Tibial nerve (tissue), 4 donors: ENCODE results near the gene SETD7. TPM values are rescaled to one million over a fixed set of nuclear protein-coding genes. Genes with fewer than 3 reads are reported as not detected.
A peak's percentile ranks its signal among the peaks of the same experiment; 100 is the strongest.

Source experiments
- DNase-seq, 2 donors: peaks; one replicate each; pipeline ENCODE4 v3.0.0-alpha.2; 2019; ENCODE audit warnings: low spot score in 2 of 2
- H3K27ac ChIP-seq, 4 donors: fragments of 200-600 bp; sonication (generic) in 3 of 4; one replicate each; pipeline ENCODE4 v1.5.1; 2017 to 2019; ENCODE audit warnings: mild to moderate bottlenecking in 1 of 4
- H3K27me3 ChIP-seq, 2 donors: fragments of 200-600 bp; sonication (generic) in 1 of 2; one replicate each; pipeline versions ENCODE4 v1.5.1 to v1.6.0; 2017 to 2019
- H3K36me3 ChIP-seq, 3 donors: fragments of 200-600 bp; sonication (generic); one replicate each; pipeline ENCODE4 v1.5.1; 2018 to 2019
- H3K4me1 ChIP-seq, 4 donors: fragments of 200-600 bp; sonication (generic) in 3 of 4; one replicate each; pipeline ENCODE4 v1.5.1; 2017 to 2019
- H3K4me3 ChIP-seq, 4 donors: fragments of 200-600 bp; sonication (generic) in 3 of 4; one replicate each; pipeline ENCODE4 v1.5.1; 2017 to 2019; ENCODE audit warnings: mild to moderate bottlenecking in 1 of 4, moderate library complexity in 1 of 4
- H3K9me3 ChIP-seq, 4 donors: fragments of 200-600 bp; sonication (generic) in 3 of 4; one replicate each; pipeline ENCODE4 v1.5.1; 2017 to 2019
- EP300 ChIP-seq, 2 donors: sonication (generic); formaldehyde crosslinking; IDR thresholded peaks; one replicate each; pipeline ENCODE4 v1.6.1; 2017; ENCODE audit warnings: antibody characterized with exemption in 2 of 2, mild to moderate bottlenecking in 1 of 2
- POLR2A ChIP-seq, 2 donors: fragments of 450-650 bp; IDR thresholded peaks; one replicate each; pipeline ENCODE4 v1.6.1; 2017; ENCODE audit warnings: antibody characterized with exemption in 2 of 2, mild to moderate bottlenecking in 2 of 2, moderate library complexity in 2 of 2
- WGBS, 2 donors: methylation state at CpG; one replicate each; pipeline ENCODE4 v1.1.5; 2018; 5-methylcytosine and 5-hydroxymethylcytosine counted together
- total RNA-seq, 4 donors: library from RNA; depleted of rRNA; stranded (reverse); fragments of >200 nt; gene quantifications; one replicate each; pipeline ENCODE4 v1.1.0, GENCODE V29; 2016
- TF ChIP-seq, protein P1 (sequence below), 5 experiments: fragments of 200-600 bp in 3 of 5; fragments of 450-650 bp in 2 of 5; sonication (generic) in 3 of 5; IDR thresholded peaks; one replicate each; pipeline ENCODE4 v1.5.1; 2016 to 2019; ENCODE audit warnings: antibody characterized with exemption in 5 of 5, mild to moderate bottlenecking in 3 of 5, moderate library complexity in 2 of 5

SETD7 gene
- total RNA-seq, 4 donors from 2014 or later, result 49.2 to 81.4 (median 65.7) TPM

DNA sequence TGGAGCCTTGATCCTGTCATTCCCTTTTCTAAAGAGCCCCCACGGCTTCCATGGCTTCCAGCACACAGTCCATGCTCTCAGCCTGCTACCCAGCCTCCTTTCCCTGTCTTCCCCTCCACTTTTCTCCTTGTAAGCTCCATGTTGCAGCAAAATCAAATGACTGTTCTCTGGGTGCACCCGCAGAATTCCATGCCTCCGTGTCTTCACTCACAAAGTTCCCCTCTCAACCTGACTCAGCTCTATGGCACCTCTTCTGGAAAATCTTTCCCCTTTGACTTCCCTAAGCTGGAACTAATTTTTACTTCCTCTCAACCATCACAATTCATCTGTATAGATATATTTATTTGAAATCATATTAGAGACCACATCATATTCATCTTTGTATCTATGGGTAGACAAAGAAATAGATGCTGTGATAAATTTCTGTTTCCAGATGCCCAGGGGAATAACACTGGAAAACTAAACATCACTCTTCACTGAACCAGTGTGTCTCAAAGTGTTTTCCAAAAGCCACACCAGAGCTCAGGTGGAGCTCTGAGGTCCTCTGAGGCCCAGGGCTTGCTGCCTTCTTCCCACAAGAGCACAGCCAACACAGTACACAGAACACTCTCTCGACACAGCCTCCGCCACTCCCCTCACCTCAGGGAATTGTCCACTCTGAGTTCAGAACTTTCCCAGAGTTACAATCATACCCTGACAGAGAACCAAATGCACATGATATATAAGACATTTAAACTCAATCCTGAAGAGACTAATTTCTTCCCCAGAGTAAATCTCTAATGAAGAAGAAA is 3.3 kb downstream of the SETD7 start:
- Histone ChIP-seq H3K4me1 (peaks cover 0 to 73% (median 28%) of the 10 kb centered on the region in 4 donors), H3K9me3 (no peaks in the 10 kb centered on the region), H3K27me3 (no peaks in the 10 kb centered on the region), H3K4me3 (no peak overlapping the region), H3K27ac (peak overlapping the region in 3 of 4 donors; percentile 27 to 99 (median 98)), H3K36me3 (no peaks in the 10 kb centered on the region)
- 47 to 63% methylated on average over 5 of the region's 5 CpGs for WGBS, 2 donors
- DNase-seq, result peak; percentile 25 to 36
- TF ChIP-seq EP300 (IDR thresholded peaks at IDR 0.05), result no peak
- TF ChIP-seq, protein P1, sequence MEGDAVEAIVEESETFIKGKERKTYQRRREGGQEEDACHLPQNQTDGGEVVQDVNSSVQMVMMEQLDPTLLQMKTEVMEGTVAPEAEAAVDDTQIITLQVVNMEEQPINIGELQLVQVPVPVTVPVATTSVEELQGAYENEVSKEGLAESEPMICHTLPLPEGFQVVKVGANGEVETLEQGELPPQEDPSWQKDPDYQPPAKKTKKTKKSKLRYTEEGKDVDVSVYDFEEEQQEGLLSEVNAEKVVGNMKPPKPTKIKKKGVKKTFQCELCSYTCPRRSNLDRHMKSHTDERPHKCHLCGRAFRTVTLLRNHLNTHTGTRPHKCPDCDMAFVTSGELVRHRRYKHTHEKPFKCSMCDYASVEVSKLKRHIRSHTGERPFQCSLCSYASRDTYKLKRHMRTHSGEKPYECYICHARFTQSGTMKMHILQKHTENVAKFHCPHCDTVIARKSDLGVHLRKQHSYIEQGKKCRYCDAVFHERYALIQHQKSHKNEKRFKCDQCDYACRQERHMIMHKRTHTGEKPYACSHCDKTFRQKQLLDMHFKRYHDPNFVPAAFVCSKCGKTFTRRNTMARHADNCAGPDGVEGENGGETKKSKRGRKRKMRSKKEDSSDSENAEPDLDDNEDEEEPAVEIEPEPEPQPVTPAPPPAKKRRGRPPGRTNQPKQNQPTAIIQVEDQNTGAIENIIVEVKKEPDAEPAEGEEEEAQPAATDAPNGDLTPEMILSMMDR (IDR thresholded peaks at IDR 0.05), result no peak
- no peak for TF ChIP-seq POLR2A (IDR thresholded peaks at IDR 0.05)

DNA sequence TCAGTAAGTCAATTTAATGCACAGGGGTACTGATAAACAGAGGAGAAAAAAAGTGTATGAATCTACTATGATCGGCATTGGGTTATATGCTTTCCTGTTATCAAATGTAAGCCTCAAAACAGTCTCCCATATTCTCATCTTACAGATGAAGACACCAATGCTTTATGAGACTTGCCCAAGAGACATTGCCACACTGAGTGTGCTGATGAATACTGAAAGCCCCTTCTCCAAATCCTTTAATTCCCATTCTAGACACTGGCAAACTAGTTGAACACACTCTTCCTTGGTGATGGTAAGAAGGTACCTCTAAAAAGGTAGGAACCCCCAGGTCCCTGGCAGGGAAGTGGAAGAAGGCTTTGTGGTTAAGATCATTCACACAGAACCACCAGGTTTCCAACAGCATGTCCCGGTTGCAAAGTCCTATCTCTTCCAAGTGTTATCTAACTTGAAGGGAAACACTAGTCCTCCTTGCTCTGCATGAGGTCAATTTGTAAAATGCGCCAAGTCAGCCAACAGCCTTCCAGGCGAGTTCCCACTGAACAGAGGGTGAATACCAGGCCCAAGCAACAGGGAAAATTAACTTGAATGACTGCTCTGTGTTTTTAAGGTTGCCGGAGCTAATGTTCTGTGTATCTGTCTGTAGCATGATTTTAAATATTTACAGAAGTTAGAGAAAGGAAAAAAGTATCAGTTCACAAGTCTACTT is 5.1 kb downstream of the SETD7 start:
- no peaks in the 10 kb centered on the region for H3K27me3 ChIP-seq
- peaks cover 0 to 66% (median 25%) of the 10 kb centered on the region in 4 donors for H3K4me1 ChIP-seq
- H3K9me3 ChIP-seq, result no peaks in the 10 kb centered on the region
- H3K36me3 ChIP-seq, result peaks cover 0 to 14% (median 0%) of the 10 kb centered on the region in 3 donors
- DNase-seq, result no peak
- H3K27ac ChIP-seq, result peak overlapping the region in 3 of 4 donors; percentile 21 to 99 (median 35)
- 31 to 40% methylated on average over 5 of the region's 5 CpGs for WGBS, 2 donors
- no peak overlapping the region for H3K4me3 ChIP-seq
- TF ChIP-seq, protein P1 (IDR thresholded peaks at IDR 0.05), result no peak
- TF ChIP-seq EP300 (IDR thresholded peaks at IDR 0.05) (peak in 1 of 2 donors; percentile 9), POLR2A (IDR thresholded peaks at IDR 0.05) (no peak)

DNA sequence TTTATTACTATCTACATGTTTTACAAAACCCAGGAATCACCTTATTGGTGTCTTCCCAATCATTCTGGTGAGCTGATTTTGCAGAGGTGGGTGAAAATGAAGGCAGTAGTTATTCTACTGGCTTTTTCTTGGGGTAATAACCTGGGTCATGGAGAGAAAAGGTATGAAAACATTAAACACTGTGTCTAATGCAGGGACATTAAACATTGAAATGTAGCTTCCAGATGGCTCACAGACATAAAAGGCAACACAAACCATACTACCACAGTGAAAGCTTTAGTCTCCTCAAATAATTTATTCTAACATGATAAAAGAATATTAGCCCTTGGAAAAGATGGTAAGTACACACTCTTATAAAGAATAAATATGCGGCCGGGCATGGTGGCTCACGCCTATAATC is 8.0 kb downstream of the SETD7 start:
- TF ChIP-seq, protein P1 (IDR thresholded peaks at IDR 0.05), result no peak
- TF ChIP-seq POLR2A (IDR thresholded peaks at IDR 0.05), result no peak
- TF ChIP-seq EP300 (IDR thresholded peaks at IDR 0.05), result no peak

DNA sequence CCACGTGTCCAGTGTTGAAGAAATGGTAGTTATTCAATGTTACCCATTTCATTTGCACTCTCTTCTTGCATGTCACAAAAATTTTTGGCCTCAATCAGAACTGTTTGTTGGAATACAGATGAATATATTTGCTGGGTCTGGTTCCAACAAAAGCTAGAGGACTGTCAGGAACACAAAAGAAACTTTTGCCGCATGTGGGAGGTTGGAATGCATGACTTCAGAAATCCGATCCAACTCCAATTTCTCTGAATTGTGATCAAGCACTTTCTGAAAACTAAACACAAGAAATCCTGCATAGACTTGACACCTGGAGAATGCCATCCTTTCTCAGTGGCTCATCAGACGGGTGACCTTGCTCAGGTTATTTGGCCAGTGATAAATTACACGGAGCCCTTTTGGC is 15.4 kb downstream of the SETD7 start:
- TF ChIP-seq EP300 (IDR thresholded peaks at IDR 0.05), result no peak
- TF ChIP-seq, protein P1 (IDR thresholded peaks at IDR 0.05), result no peak
- TF ChIP-seq POLR2A (IDR thresholded peaks at IDR 0.05), result no peak
- H3K27ac ChIP-seq, result peak overlapping the region in 1 of 4 donors; percentile 23
- H3K36me3 ChIP-seq, result peaks cover 0 to 26% (median 0%) of the 10 kb centered on the region in 3 donors
- DNase-seq, result no peak
- no peaks in the 10 kb centered on the region for H3K27me3 ChIP-seq
- no peaks in the 10 kb centered on the region for H3K9me3 ChIP-seq
- no peak overlapping the region for H3K4me3 ChIP-seq
- H3K4me1 ChIP-seq, result peaks cover 0 to 33% (median 9%) of the 10 kb centered on the region in 4 donors
- 48 to 52% methylated on average over 5 of the region's 5 CpGs for WGBS, 2 donors

More for the DNA sequence above, 8.0 kb downstream of the SETD7 start:
- H3K9me3 ChIP-seq, result no peaks in the 10 kb centered on the region
- H3K4me3 ChIP-seq, result no peak overlapping the region
- H3K4me1 ChIP-seq, result peaks cover 0 to 50% (median 14%) of the 10 kb centered on the region in 4 donors
- no peaks in the 10 kb centered on the region for H3K27me3 ChIP-seq
- no peak overlapping the region for H3K27ac ChIP-seq
- no peak for DNase-seq
- WGBS, 2 donors, result 94 to 95% methylated on average over 3 of the region's 3 CpGs
- H3K36me3 ChIP-seq, result peaks cover 0 to 43% (median 0%) of the 10 kb centered on the region in 3 donors

GRCh38 chr4:139540161-139540560 is 15.9 kb downstream of the SETD7 start:
- Histone ChIP-seq H3K27me3 (no peaks in the 10 kb centered on the region), H3K27ac (peak overlapping the region in 1 of 4 donors; percentile 23), H3K36me3 (peaks cover 0 to 22% (median 0%) of the 10 kb centered on the region in 3 donors), H3K4me1 (peaks cover 0 to 37% (median 9%) of the 10 kb centered on the region in 4 donors), H3K9me3 (no peaks in the 10 kb centered on the region), H3K4me3 (no peak overlapping the region)
- TF ChIP-seq POLR2A (IDR thresholded peaks at IDR 0.05), result no peak
- TF ChIP-seq, protein P1 (IDR thresholded peaks at IDR 0.05), result no peak
- no peak for DNase-seq
- 97% methylated on average over 2 of the region's 2 CpGs for WGBS, 2 donors
